Stimulated activated CD8-positive, alpha-beta memory T cell treated with anti-CD3 and anti-CD28 coated beads, Interleukin-4, amount 100 ng/mL, for 24 hours (primary cell): ENCODE data around the gene FMO1.
"Not testable (repeated sequence)": the region's sequence is repeated elsewhere in the genome, so short reads cannot be mapped to it uniquely, and the experiment has no call there.

Source experiments
- DNase-seq: peaks from one replicate; pipeline ENCODE4 v3.0.0-alpha.2; 2020; ENCODE audit warnings: low read depth

The FMO1 gene

GRCh38 chr1:171236231-171236630, 12.1 kb upstream of the FMO1 start:
- DNase-seq, result not testable (repeated sequence)

GRCh38 chr1:171243878-171244277, 4.4 kb upstream of the FMO1 start:
- DNase-seq, result no peak

- DNase-seq, result no peak
These were observed 2.7 kb upstream of the FMO1 start for GRCh38 chr1:171245458-171246064.

GRCh38 chr1:171247501-171247900, 793 bp upstream of the FMO1 start:
- DNase-seq, result no peak

DNA sequence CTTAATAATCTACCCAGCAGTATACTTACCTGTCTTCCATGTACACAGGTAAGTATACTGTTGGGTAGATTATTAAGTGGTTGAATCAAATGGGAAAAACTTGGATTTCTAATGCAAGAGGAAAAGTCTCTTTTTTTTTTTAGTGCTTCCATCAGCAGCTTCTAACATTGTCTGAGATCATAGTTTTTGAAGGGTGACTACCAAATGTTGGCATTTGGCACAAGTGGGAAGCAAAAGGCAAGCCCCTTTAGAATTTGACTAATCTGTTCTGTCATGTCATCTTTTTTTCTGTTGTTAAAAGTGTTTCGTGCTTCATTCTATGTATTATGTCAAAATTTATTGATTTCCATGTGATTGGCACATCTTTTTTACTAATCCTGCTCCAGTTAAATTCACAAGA, 547 bp downstream of the FMO1 start:
- DNase-seq, result no peak

- DNase-seq, result no peak
These were observed 2.0 kb downstream of the FMO1 start for GRCh38 chr1:171250263-171250662.

- DNase-seq, result peak; percentile 4
These were observed 3.0 kb downstream of the FMO1 start for GRCh38 chr1:171251042-171251951.

DNA sequence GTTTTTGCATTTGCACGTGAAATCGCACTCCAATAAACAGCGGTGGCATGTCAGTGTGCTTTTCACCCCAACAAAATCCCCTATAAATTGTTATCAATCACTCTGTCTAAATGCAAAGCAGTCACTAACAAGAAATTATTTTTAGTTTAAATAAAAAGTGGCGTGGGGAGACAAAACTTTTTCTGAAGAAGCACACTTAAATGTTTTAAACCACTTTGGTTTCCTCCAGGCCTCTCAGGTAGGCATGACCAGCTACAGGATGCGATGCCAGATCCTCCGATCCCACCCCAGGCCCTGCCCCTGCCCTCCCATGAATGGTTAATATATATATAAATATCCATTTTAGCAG, 3.6 kb downstream of the FMO1 start:
- no peak for DNase-seq

GRCh38 chr1:171252482-171252881, 4.2 kb downstream of the FMO1 start:
- no peak for DNase-seq

DNA sequence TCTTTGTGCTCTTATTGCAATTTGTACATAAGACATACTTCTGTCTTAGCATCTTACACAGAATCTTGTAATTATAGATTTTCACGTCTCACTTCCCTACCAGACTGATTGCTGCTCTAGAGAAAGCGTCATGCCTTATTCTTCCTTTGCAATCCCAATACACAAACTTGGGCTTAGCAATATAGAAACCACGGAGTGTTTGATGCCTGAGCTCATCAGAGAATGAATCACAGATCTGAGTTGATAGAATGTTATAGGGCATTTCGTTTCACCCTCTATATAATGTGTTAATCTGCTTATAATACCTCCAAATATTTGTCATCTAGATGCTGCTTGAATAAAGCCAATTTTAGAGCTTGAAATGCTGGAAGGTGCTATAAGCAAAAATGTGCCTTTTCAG, 6.6 kb downstream of the FMO1 start:
- no peak for DNase-seq

GRCh38 chr1:171256940-171257606, 8.8 kb downstream of the FMO1 start:
- DNase-seq, result no peak

DNA sequence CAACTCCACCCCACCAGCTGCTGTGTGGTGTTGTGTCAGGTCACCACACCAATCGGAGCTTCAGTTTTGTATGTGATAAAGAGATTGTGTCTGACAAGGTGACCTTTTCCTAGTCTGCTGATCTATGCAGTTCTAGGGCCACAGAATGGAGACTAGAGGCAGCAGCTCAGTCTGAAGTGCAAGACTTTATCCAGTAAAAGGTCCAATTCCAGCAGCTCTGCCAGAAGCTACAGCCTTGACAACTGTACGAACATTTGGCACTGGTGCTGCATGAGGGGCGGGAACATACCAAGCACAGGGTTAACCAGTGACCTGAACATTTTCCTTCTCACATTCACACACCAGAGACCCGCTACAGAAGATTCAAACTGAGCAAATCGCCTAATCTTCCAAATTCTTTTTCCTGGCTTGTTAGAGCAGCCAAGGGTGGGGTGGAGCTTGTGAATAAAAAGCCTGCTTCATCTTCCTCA, 9.3 kb downstream of the FMO1 start:
- DNase-seq, result no peak

- DNase-seq, result no peak
These were observed 10.1 kb downstream of the FMO1 start for GRCh38 chr1:171258429-171258828.

DNA sequence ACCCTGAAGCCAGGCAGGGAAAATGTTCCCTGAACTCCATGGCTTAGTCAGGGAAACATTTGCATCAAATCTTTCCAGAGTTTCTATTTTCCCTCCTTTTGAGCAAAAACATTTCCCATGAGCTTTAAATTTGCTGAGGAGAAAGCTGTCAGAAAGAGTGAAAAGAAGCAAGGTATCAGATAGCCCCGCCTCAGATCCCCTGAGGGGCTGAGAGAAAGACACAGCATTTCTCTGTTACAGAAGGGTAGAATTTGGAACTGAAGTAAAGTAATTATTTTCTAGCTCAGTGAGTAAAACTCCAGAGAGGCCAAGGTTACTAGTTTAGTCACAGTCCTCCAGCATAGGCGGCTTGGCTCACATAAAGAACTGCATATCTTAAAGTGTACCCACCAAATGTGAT, 10.6 kb downstream of the FMO1 start:
- DNase-seq, result no peak

DNA sequence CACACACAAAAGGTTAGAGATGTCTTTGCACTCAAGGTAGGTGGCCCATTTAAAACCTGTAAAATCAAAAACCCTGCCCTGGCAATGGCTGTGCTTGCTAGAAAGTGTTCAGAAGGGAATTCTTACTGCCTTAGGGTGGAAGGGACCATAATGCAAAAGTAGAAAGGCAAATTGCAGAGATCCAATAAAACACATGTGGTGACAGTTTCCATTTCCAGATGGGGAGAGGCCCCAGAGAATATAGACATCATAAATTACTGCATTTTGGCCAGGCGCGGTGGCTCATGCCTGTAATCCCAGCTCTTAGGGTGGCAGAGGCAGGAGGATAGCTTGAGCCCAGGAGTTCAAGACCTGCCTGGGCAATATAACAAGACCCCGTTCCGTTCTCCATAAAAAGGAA, 13.0 kb downstream of the FMO1 start:
- no peak for DNase-seq

GRCh38 chr1:171263901-171264300, 15.6 kb downstream of the FMO1 start:
- no peak for DNase-seq

- no peak for DNase-seq
These were observed 17.4 kb downstream of the FMO1 start for GRCh38 chr1:171265686-171266085.

- no peak for DNase-seq
These were observed 18.6 kb downstream of the FMO1 start for GRCh38 chr1:171266930-171267329.

GRCh38 chr1:171267391-171267790, 19.1 kb downstream of the FMO1 start:
- DNase-seq, result no peak

DNA sequence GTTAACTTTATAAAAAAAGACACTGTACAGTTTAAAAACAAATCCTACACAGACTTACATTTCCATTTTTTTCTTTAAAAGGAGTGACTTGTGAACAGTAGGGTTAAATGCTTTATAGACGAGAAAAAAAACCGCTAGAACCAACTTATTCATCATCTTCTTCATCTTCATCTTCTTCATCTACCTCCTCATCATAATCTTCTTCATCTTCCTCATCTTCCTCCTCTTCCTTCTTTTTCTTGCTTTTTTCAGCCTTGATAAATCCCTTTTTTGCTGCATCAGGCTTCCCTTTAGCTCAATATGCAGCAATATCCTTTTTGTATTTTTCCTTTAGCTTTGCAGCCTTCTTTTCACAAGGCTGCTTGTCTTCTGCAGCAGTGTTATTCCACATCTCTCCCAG, 22.5 kb downstream of the FMO1 start:
- DNase-seq, result no peak

GRCh38 chr1:171277534-171277933, 29.2 kb downstream of the FMO1 start:
- DNase-seq, result no peak

DNA sequence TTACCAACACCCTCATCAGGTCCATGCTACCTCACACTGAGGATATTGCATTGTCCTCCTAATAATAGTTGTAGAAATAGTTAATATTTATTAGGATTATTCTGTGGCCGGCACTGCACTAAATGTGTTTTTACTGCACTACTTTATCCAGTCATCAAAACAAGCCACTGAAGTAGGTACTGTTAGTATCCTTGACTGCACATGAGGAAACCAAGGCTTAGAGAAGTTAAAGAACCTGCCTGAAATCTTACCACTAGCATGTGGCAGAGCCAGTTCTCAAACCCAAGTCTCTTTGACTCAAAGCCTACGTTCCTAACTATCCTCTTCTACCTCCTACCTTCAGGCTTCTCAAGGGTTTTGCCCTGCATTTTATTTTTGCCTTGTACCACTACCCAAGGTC, 30.9 kb downstream of the FMO1 start:
- DNase-seq, result no peak

DNA sequence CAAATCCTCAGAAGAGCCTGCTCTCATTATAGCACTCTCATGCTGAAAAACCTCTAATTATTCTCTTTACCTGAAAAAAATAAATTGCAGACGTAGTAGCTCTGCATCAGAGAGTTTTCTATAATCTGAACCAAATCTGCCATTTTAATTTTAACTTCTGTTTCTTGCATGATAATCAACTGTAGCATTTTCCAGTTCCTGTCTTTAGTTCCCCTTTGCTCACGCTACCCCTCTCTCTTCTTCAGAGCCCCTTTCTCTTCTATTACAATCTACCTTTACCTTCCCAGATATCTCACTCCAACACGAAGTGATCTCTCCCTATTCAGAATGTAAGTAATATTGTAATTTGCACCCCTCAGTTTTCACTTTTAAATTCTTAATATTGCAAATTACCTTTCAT, 31.4 kb downstream of the FMO1 start:
- DNase-seq, result no peak
